Activated T-cell treated with anti-CD3 and anti-CD28 coated beads, Interleukin-2, amount 50 U/mL, for 24 hours (primary cell): Measurements from ENCODE around the gene FER.

Experiments used
- DNase-seq: peaks from one replicate; pipeline ENCODE4 v3.0.0-alpha.2; 2020
- H3K27ac Mint-ChIP-seq: 2 replicates; pipeline ENCODE4 v1.8.0; 2020; ENCODE audit warnings: mild to moderate bottlenecking, mixed read lengths
- H3K27me3 Mint-ChIP-seq: 2 replicates; pipeline ENCODE4 v1.8.0; 2020; ENCODE audit warnings: mixed read lengths
- H3K36me3 Mint-ChIP-seq: 2 replicates; pipeline ENCODE4 v1.8.0; 2020; ENCODE audit warnings: low read depth, mixed read lengths
- H3K4me1 Mint-ChIP-seq: 2 replicates; pipeline ENCODE4 v1.8.0; 2020; ENCODE audit warnings: low read depth, mixed read lengths
- H3K4me3 Mint-ChIP-seq: 2 replicates; pipeline ENCODE4 v1.8.0; 2020; ENCODE audit warnings: mild to moderate bottlenecking, moderate library complexity, mixed read lengths
- H3K9me3 Mint-ChIP-seq: 2 replicates; pipeline ENCODE4 v1.8.0; 2020; ENCODE audit warnings: mixed read lengths

The FER gene

DNA sequence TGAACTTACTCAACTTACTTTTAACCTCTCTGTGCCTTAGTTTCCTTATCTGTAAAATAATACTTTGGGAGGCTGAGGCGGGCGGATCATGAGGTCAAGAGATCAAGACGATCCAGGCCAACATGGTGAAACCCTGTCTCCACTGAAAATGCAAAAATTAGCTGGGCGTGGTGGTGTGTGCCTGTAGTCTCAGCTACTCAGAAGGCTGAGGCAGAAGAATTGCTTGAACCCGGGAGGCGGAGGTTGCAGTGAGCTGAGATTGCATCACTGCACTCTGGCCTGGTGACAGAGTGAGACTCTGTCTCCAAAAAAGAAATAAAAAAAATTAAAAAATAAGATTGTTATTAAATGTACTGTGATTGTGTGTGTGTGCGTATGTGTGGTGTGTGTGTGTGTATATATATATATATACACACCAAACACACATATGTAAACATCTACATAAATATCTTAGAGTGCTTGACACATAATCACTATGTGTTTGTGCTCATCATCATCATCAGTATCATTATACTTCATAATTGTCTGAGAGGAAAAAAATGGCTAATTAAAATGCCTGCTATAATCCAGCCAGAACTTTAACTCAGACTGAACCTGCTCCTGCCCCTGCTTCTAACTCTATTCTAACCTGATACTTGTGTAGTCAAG is 312.8 kb downstream of the FER start:
- peaks cover 3% of the 10 kb centered on the region for H3K36me3 Mint-ChIP-seq
- DNase-seq: no peak
- no peak overlapping the region for H3K4me3 Mint-ChIP-seq
- H3K4me1 Mint-ChIP-seq: no peaks in the 10 kb centered on the region
- H3K9me3 Mint-ChIP-seq: no peaks in the 10 kb centered on the region
- H3K27me3 Mint-ChIP-seq: no peaks in the 10 kb centered on the region
- H3K27ac Mint-ChIP-seq: no peak overlapping the region

- H3K9me3 Mint-ChIP-seq: no peaks in the 10 kb centered on the region
- no peak overlapping the region for H3K4me3 Mint-ChIP-seq
- peaks cover 3% of the 10 kb centered on the region for H3K36me3 Mint-ChIP-seq
- no peak overlapping the region for H3K27ac Mint-ChIP-seq
- no peaks in the 10 kb centered on the region for H3K4me1 Mint-ChIP-seq
- no peaks in the 10 kb centered on the region for H3K27me3 Mint-ChIP-seq
- DNase-seq: no peak
These were observed 315.0 kb downstream of the FER start for GRCh38 chr5:109062664-109063063.

DNA sequence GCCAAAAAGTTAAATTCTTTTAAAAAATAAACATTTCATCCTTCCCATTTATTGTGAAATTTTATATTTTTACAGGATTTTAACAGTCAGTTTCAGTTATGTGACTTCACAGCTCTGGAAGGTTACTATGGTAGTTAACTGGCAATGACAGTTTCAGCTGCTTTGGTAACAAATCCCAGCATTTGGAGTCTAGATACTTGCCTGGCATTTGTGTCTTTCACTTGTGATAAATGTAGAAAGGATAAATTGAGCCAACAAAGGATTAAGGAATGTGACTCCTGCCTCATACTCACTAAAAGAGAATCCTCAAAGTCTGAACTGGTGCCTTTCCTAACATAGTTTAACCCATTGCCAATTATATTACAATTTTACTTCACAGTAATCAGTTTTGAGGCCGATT is 315.5 kb downstream of the FER start:
- no peaks in the 10 kb centered on the region for H3K4me1 Mint-ChIP-seq
- H3K36me3 Mint-ChIP-seq: peaks cover 3% of the 10 kb centered on the region
- H3K9me3 Mint-ChIP-seq: no peaks in the 10 kb centered on the region
- no peak overlapping the region for H3K27ac Mint-ChIP-seq
- no peak for DNase-seq
- H3K27me3 Mint-ChIP-seq: no peaks in the 10 kb centered on the region
- no peak overlapping the region for H3K4me3 Mint-ChIP-seq

DNA sequence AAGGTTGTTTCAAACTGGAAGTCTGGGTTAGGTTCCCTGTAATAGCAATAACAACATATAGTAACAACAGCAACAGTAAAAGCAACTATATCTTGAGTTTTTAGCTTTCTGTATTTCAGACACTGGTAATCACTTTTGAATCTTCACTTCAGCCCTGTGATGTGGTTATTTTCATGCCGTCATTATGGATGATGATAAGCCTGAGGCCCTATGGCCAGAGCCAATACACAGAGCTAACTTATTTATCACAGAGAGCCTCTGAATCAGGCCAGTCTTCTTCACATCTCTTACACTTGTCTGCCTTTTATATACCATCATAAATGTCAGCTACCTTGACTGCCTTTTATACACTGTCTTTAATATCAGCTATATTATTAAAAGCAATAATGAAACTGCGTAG is 329.0 kb downstream of the FER start:
- no peaks in the 10 kb centered on the region for H3K4me1 Mint-ChIP-seq
- no peak overlapping the region for H3K27ac Mint-ChIP-seq
- no peak overlapping the region for H3K4me3 Mint-ChIP-seq
- H3K36me3 Mint-ChIP-seq: no peaks in the 10 kb centered on the region
- no peaks in the 10 kb centered on the region for H3K27me3 Mint-ChIP-seq
- H3K9me3 Mint-ChIP-seq: no peaks in the 10 kb centered on the region
- no peak for DNase-seq

GRCh38 chr5:109078448-109078847 is 330.8 kb downstream of the FER start:
- no peak for DNase-seq
- Mint-ChIP-seq H3K9me3 (no peaks in the 10 kb centered on the region), H3K27me3 (no peaks in the 10 kb centered on the region), H3K27ac (no peak overlapping the region), H3K4me3 (no peak overlapping the region), H3K36me3 (no peaks in the 10 kb centered on the region), H3K4me1 (no peaks in the 10 kb centered on the region)

DNA sequence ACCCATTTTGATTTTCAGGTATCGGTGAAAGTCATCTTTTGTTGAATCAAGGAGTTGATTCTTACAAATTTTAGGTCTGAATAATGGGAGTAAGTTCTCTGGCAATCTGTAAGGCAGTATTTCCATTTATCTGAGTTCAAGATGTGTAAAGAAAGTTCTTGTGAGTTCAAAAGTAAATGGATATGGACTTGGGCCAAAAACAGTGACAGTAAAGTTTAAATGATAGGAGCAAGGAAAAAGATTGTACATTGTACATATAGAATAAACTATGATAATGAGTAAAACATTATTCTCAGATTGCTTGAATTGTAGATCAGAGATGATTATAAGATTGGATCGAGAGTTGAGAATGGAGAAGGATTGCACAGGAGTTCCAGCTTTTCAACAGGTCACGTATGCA is 332.8 kb downstream of the FER start:
- Mint-ChIP-seq H3K27me3 (no peaks in the 10 kb centered on the region), H3K4me1 (no peaks in the 10 kb centered on the region), H3K9me3 (no peaks in the 10 kb centered on the region), H3K36me3 (no peaks in the 10 kb centered on the region), H3K4me3 (no peak overlapping the region), H3K27ac (no peak overlapping the region)
- DNase-seq: no peak

DNA sequence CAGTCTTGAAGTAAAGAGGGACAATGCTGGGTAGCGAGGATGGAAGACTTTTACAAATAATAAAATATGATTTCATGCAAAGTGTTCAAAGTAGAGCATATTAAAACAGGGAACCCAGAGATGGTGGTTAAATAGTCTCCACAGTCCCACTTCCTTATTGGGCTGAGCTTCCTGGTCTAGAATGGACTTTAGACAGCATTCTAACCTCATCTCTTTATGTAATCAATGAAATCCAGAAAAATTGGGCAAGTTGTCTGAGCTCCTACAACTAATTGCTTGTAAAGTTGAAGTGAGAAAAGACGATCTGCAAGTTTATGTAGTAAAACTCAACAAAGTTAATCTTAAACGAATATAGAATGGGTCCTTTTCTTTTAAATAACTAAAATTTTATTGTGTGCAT is 333.2 kb downstream of the FER start:
- no peaks in the 10 kb centered on the region for H3K36me3 Mint-ChIP-seq
- no peaks in the 10 kb centered on the region for H3K27me3 Mint-ChIP-seq
- no peak overlapping the region for H3K27ac Mint-ChIP-seq
- no peaks in the 10 kb centered on the region for H3K4me1 Mint-ChIP-seq
- no peaks in the 10 kb centered on the region for H3K9me3 Mint-ChIP-seq
- no peak for DNase-seq
- H3K4me3 Mint-ChIP-seq: no peak overlapping the region

DNA sequence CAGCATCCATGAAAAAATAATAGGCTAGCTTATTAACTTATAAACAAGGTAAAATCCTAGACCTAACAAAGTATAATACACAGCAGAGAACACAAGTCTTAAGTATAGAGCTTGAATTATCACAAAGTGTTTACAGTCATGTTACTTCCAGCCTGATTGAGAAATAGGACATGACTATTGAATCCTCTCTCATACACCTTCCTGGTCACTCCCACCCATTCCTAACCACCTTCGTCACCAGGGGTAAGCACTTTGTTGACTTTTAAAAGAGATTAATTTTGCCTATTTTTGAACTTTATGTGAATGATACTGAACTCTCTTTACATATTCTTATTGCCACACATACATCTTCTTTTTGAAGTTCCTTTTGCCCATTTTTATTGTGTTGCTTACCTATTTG is 336.2 kb downstream of the FER start:
- no peak for DNase-seq
- H3K4me3 Mint-ChIP-seq: no peak overlapping the region
- H3K27ac Mint-ChIP-seq: no peak overlapping the region
- H3K4me1 Mint-ChIP-seq: no peaks in the 10 kb centered on the region
- H3K36me3 Mint-ChIP-seq: no peaks in the 10 kb centered on the region
- H3K27me3 Mint-ChIP-seq: no peaks in the 10 kb centered on the region
- no peaks in the 10 kb centered on the region for H3K9me3 Mint-ChIP-seq

DNA sequence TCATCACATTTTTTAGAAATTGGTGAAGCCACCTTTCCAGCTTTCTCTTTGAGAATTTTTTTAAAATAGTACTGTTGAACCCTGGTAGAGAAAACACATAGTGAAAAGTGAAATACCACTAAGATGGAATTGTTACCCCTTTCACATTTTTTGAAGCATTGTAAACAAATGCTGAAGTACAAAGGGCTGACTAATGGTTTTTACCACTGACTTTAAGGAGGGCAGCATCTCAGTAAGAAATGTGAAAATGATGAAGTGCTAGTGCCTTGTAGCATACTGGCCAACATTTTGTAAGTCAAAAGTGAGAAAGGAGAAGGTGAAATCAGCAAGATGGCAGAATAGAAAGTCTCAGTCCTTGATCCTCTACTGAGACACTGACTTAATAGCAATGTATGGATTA is 341.5 kb downstream of the FER start:
- H3K27ac Mint-ChIP-seq: no peak overlapping the region
- H3K4me3 Mint-ChIP-seq: no peak overlapping the region
- no peaks in the 10 kb centered on the region for H3K4me1 Mint-ChIP-seq
- no peak for DNase-seq
- no peaks in the 10 kb centered on the region for H3K36me3 Mint-ChIP-seq
- no peaks in the 10 kb centered on the region for H3K9me3 Mint-ChIP-seq
- no peaks in the 10 kb centered on the region for H3K27me3 Mint-ChIP-seq

- no peak overlapping the region for H3K4me3 Mint-ChIP-seq
- H3K27me3 Mint-ChIP-seq: no peaks in the 10 kb centered on the region
- H3K27ac Mint-ChIP-seq: no peak overlapping the region
- H3K36me3 Mint-ChIP-seq: no peaks in the 10 kb centered on the region
- H3K9me3 Mint-ChIP-seq: no peaks in the 10 kb centered on the region
- H3K4me1 Mint-ChIP-seq: no peaks in the 10 kb centered on the region
- DNase-seq: no peak
These were observed 351.4 kb downstream of the FER start for GRCh38 chr5:109099081-109099480.

GRCh38 chr5:109100971-109101370 is 353.3 kb downstream of the FER start:
- H3K36me3 Mint-ChIP-seq: no peaks in the 10 kb centered on the region
- no peaks in the 10 kb centered on the region for H3K9me3 Mint-ChIP-seq
- H3K4me3 Mint-ChIP-seq: no peak overlapping the region
- no peak for DNase-seq
- H3K27me3 Mint-ChIP-seq: no peaks in the 10 kb centered on the region
- no peak overlapping the region for H3K27ac Mint-ChIP-seq
- no peaks in the 10 kb centered on the region for H3K4me1 Mint-ChIP-seq

DNA sequence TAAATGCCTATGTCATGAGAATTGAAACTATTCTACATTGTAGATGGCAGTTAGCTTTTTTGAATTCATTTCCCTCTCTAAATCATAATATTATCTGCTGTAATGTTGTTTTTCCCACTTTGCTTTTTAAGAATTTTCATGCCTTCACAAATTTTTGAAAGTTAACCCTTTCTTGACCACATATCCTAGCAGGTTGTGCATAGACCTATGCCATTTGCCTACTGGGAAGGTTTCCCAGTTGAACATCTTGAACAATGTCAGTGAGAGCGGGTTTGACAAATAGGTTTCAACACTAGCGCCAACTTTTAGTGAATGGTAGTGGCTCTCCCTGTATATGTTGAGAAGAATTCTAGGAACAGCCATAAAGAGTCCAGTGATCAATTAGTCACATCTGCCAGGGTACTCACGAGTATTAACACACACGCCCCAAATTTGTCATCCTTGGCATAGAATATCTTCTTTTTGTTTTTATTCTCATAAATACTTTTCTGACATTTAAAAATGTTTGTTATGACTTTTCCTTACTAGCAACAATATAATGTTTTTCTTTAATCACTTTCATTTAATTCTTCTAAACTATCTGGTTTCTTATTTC is 354.5 kb downstream of the FER start:
- Mint-ChIP-seq H3K27ac (no peak overlapping the region), H3K4me3 (no peak overlapping the region), H3K36me3 (no peaks in the 10 kb centered on the region), H3K4me1 (no peaks in the 10 kb centered on the region), H3K9me3 (no peaks in the 10 kb centered on the region), H3K27me3 (no peaks in the 10 kb centered on the region)
- no peak for DNase-seq

DNA sequence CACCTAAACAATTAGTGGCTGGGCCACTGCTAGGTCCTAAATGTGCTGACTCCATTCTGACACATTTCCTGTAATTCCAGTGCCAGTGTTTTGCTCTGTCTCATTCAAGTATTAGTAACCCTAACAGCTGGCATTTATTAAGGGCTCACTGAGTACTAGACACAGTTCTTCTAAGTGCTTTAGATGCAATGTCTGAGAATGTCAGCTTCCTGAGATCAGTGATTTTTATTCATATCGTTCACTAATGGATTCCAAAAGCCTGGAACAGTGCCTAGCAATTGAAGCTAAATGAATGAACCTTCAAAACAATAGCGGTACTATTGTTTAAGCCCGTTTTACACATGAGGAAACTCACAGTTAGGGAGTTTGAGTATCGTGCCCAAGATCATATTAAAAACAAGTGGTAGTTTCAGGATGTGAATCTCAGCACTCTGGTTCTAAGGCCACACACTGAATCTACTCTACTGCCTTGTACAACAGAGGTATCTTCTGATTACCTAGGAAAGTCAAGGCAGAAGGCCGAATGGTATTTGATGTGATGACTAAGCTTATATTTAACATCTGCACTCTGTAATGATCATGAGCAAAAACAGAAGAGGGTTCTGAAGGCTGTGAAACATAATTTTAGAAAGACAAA is 358.1 kb downstream of the FER start:
- no peaks in the 10 kb centered on the region for H3K27me3 Mint-ChIP-seq
- H3K4me3 Mint-ChIP-seq: no peak overlapping the region
- H3K9me3 Mint-ChIP-seq: no peaks in the 10 kb centered on the region
- no peaks in the 10 kb centered on the region for H3K36me3 Mint-ChIP-seq
- DNase-seq: no peak
- no peaks in the 10 kb centered on the region for H3K4me1 Mint-ChIP-seq
- no peak overlapping the region for H3K27ac Mint-ChIP-seq

GRCh38 chr5:109111680-109112079 is 364.0 kb downstream of the FER start:
- no peaks in the 10 kb centered on the region for H3K4me1 Mint-ChIP-seq
- no peak for DNase-seq
- H3K27ac Mint-ChIP-seq: no peak overlapping the region
- H3K9me3 Mint-ChIP-seq: no peaks in the 10 kb centered on the region
- H3K27me3 Mint-ChIP-seq: no peaks in the 10 kb centered on the region
- no peaks in the 10 kb centered on the region for H3K36me3 Mint-ChIP-seq
- no peak overlapping the region for H3K4me3 Mint-ChIP-seq

GRCh38 chr5:109113608-109114007 is 365.9 kb downstream of the FER start:
- Mint-ChIP-seq H3K4me3 (no peak overlapping the region), H3K27ac (no peak overlapping the region), H3K4me1 (no peaks in the 10 kb centered on the region), H3K9me3 (no peaks in the 10 kb centered on the region), H3K27me3 (no peaks in the 10 kb centered on the region), H3K36me3 (no peaks in the 10 kb centered on the region)
- no peak for DNase-seq
